HG02610 (cell line): ENCODE measurements around the gene KDM3B.
"Not testable (repeated sequence)": the region's sequence is repeated elsewhere in the genome, so short reads cannot be mapped to it uniquely, and the experiment has no call there.

ENCODE experiments used
- ATAC-seq: cut with Tn5 transposase; IDR thresholded peaks from one replicate; pipeline ENCODE4 v1.9.1; 2021; ENCODE audit warnings: mild to moderate bottlenecking, moderate library complexity; ENCODE audit not compliant: unreplicated experiment

Gene KDM3B

GRCh38 chr5:138466125-138466899 is 113.8 kb downstream of the KDM3B start:
- ATAC-seq = no peak

- ATAC-seq = no peak
Observed at GRCh38 chr5:138466900-138467710, 114.6 kb downstream of the KDM3B start.

- no peak for ATAC-seq
Observed at GRCh38 chr5:138467711-138468132, 115.2 kb downstream of the KDM3B start.

GRCh38 chr5:138468133-138468965 is 115.9 kb downstream of the KDM3B start:
- no peak for ATAC-seq

GRCh38 chr5:138468966-138469539 is 116.6 kb downstream of the KDM3B start:
- ATAC-seq = no peak

- no peak for ATAC-seq
Observed at GRCh38 chr5:138469540-138470321, 117.2 kb downstream of the KDM3B start.

GRCh38 chr5:138470322-138471051 is 118.0 kb downstream of the KDM3B start:
- no peak for ATAC-seq

GRCh38 chr5:138471052-138471361 is 118.5 kb downstream of the KDM3B start:
- no peak for ATAC-seq

- ATAC-seq = no peak
Observed at GRCh38 chr5:138472353-138472752, 119.9 kb downstream of the KDM3B start.

GRCh38 chr5:138473151-138473550 is 120.7 kb downstream of the KDM3B start:
- not testable (repeated sequence) for ATAC-seq

- no peak for ATAC-seq
Observed at GRCh38 chr5:138476918-138477317, 124.4 kb downstream of the KDM3B start.

- no peak for ATAC-seq
Observed at GRCh38 chr5:138482638-138483037, 130.2 kb downstream of the KDM3B start.
